Measurements from ENCODE around the gene IL19. TPM values are rescaled to one million over a fixed set of nuclear protein-coding genes. Genes with fewer than 3 reads are reported as not detected.
"Not testable (repeated sequence)": the region's sequence is repeated elsewhere in the genome, so short reads cannot be mapped to it uniquely, and the experiment has no call there.

Gene IL19
- total RNA-seq, 1 donor from 2014 or later = not detected

- DNase-seq (ENCODE audit: low read depth in 2 of 2) = no peak
These were observed 61.1 kb downstream of the IL19 start for GRCh38 chr1:206831650-206832049.

GRCh38 chr1:206832352-206832880, 61.8 kb downstream of the IL19 start:
- no peak for DNase-seq (ENCODE audit: low read depth in 2 of 2)

- no peak for DNase-seq (ENCODE audit: low read depth in 2 of 2)
These were observed 62.6 kb downstream of the IL19 start for GRCh38 chr1:206833106-206833680.

GRCh38 chr1:206833801-206834200, 63.2 kb downstream of the IL19 start:
- no peak for DNase-seq (ENCODE audit: low read depth in 2 of 2)

GRCh38 chr1:206834217-206834616, 63.6 kb downstream of the IL19 start:
- no peak for DNase-seq (ENCODE audit: low read depth in 2 of 2)

GRCh38 chr1:206834711-206835110, 64.1 kb downstream of the IL19 start:
- DNase-seq (ENCODE audit: low read depth in 2 of 2) = no peak

- no peak for DNase-seq (ENCODE audit: low read depth in 2 of 2)
These were observed 64.6 kb downstream of the IL19 start for GRCh38 chr1:206835186-206835585.

GRCh38 chr1:206836111-206836510, 65.5 kb downstream of the IL19 start:
- DNase-seq (ENCODE audit: low read depth in 2 of 2) = no peak

DNA sequence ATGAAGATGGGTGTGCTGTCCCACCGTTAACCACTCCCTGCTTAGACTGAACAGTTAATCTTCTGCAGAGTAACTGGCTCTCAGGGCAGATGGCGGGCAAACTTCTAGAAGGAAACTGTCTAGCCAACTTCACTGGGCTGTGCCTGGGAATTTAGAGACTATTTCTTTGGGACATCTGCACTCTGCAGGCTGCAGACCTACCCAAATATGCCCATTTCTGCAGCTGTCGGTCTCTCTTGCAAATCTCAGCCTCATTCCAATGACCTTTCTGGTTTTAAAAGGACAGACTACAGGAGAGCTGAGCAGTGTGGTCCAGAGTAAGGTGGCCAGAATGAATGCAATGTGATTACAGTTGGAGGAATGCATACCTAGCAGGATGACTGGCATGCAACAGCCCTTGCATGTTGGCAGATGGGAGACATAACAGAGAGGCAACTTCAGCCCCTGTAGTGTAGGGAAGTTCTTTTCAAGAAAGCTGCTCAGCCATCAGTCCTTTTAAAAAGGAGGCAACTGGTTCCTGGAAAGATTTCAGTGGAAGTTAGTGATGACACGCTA, 68.5 kb downstream of the IL19 start:
- DNase-seq (ENCODE audit: low read depth in 2 of 2) = no peak

- no peak for DNase-seq (ENCODE audit: low read depth in 2 of 2)
These were observed 69.3 kb downstream of the IL19 start for GRCh38 chr1:206839857-206840256.

GRCh38 chr1:206841609-206842323, 71.2 kb downstream of the IL19 start:
- no peak for DNase-seq (ENCODE audit: low read depth in 2 of 2)

GRCh38 chr1:206842854-206843253, 72.3 kb downstream of the IL19 start:
- DNase-seq (ENCODE audit: low read depth in 2 of 2) = no peak

DNA sequence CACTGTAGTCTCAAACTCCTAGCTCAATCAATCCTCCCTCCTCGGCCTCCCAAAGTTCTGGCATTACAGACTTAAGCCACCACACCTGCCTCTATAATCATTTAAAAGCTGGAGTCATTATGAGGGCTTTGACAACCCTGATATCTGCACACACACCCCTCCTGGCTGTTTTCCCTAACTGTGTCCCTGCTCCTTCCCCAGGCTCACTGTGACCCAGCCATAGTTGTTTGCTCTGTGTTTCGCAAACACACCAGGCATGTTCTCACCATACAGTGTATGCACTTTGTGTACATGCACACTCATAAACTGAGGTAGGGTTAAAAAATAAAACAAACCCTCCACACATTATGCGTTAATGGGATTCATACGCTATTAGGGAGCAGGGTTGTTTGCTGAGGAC, 73.1 kb downstream of the IL19 start:
- DNase-seq (ENCODE audit: low read depth in 2 of 2) = no peak

DNA sequence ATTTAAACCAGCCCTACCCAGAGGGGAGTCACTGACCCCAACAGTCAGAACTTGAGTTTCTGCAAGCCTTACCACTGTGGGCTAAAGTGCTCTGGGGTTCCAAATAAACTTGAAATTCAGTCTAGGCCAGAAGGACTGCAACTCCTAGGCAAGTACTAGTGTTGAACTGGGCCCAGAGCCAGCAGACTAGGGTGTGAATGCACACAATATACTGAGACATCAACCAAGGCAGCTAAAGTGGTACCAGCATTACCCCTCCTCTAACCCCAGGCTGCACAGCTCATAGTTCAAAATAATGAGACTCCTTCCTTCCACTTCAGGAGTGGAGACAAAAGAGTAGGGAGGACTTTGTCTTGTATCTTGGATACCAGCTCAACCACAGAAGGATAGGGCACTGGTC, 75.9 kb downstream of the IL19 start:
- no peak for DNase-seq (ENCODE audit: low read depth in 2 of 2)

DNA sequence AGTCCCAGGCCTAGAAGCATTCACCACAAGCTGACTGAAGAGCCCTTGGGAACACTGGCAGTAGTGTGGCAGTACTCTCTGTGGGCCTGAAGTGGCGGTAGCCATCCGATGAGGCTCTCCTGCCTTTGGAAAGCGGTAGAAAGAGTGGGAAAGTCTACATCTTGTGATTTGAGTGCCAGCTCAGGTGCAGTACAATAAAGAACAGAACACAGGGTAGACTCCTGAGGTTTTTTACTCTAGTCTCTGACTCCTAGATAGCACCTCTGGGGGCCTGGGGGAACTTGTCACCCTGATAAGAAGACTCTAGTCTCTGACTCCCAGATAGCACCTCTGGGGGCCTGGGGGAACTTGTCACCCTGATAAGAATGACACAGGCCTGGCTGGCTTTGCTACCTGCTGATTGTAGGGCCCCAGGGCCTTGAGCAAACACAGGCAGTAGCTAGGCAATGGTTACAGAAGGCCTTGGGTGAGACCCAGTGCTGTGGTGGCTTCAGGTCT, 76.8 kb downstream of the IL19 start:
- no peak for DNase-seq (ENCODE audit: low read depth in 2 of 2)

DNA sequence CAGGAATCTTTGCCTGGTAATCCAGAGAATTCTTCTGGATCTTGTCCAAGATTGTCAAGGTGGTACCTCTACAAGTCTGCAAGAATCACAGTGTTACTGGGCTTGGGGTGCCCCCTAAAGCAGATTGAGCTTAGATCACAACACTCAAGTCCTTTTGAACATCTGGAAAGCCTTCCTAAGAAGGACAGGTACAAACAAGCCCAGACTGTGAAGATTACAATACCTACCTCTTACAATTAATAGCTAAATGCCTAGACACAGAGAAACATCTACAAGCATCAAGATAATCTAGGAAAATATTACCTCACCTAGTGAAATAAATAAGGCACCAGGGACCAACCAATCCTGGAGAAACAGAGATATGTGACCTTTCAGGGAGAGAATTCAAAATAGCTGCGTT, 77.4 kb downstream of the IL19 start:
- DNase-seq (ENCODE audit: low read depth in 2 of 2) = no peak

DNA sequence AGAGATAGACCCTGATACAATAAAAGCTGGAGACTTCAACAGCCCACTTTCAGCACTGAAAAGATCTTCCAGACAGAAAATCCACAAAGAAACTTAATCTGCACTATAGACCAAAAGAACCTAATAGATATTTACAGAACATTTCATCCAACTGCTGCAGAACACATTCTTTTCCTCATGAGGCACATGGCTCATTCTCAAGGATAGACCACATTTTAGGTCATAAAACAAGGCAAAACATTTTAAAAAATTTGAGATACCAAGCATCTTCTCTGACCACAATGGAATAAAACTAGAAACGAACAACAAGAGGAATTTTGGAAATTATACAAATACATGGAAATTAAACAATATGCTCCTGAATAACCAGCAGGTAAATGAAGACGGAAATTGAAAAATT, 79.8 kb downstream of the IL19 start:
- DNase-seq (ENCODE audit: low read depth in 2 of 2) = no peak

GRCh38 chr1:206851341-206852010, 80.9 kb downstream of the IL19 start:
- no peak for DNase-seq (ENCODE audit: low read depth in 2 of 2)

GRCh38 chr1:206852662-206853061, 82.1 kb downstream of the IL19 start:
- not testable (repeated sequence) for DNase-seq (ENCODE audit: low read depth in 2 of 2)

- DNase-seq (ENCODE audit: low read depth in 2 of 2) = not testable (repeated sequence)
These were observed 83.1 kb downstream of the IL19 start for GRCh38 chr1:206853696-206854095.

- DNase-seq (ENCODE audit: low read depth in 2 of 2) = no peak
These were observed 84.0 kb downstream of the IL19 start for GRCh38 chr1:206854401-206855129.
